Fibroblast of lung (primary cell): ENCODE measurements around the gene WDR93. TPM values are rescaled to one million over a fixed set of nuclear protein-coding genes. Genes with fewer than 3 reads are reported as not detected.

Experiments used
- DNase-seq, 2 donors: peaks; one replicate each; pipeline versions ENCODE4 v3.0.0 to v3.0.0-alpha.2; 2010; ENCODE audit warnings: low read depth in 2 of 2
- H2AFZ ChIP-seq: 2 replicates; pipeline ENCODE4 v1.5.1; 2012; ENCODE audit warnings: low read length, control low read depth, inconsistent platforms
- H3K27ac ChIP-seq: 2 replicates; pipeline ENCODE4 v1.5.1; 2011; ENCODE audit warnings: low read length, control low read depth; ENCODE audit not compliant: insufficient read depth
- H3K27me3 ChIP-seq: 2 replicates; pipeline ENCODE4 v1.5.1; 2011; ENCODE audit warnings: mild to moderate bottlenecking, low read length; ENCODE audit not compliant: control insufficient read depth, insufficient read depth
- H3K36me3 ChIP-seq: 2 replicates; pipeline ENCODE4 v1.5.1; 2011; ENCODE audit warnings: low read length; ENCODE audit not compliant: control insufficient read depth, insufficient read depth
- H3K4me1 ChIP-seq: 2 replicates; pipeline ENCODE4 v1.5.1; 2011; ENCODE audit warnings: low read length; ENCODE audit not compliant: control insufficient read depth, insufficient read depth; ENCODE audit errors: extremely low read depth
- H3K4me2 ChIP-seq: 2 replicates; pipeline ENCODE4 v1.5.1; 2011; ENCODE audit warnings: low read length, control low read depth; ENCODE audit not compliant: insufficient read depth; ENCODE audit errors: extremely low read depth
- H3K4me3 ChIP-seq, 4 experiments: fragments of 200-600 bp in 1 of 4; sonication (generic) in 1 of 4; replicated peaks in 1 of 4; 2 replicates each; pipeline ENCODE4 v1.5.1; 2011 to 2016; ENCODE audit warnings: low read length in 4 of 4, low read depth in 3 of 4, mild to moderate bottlenecking in 3 of 4, control low read depth in 2 of 4, inconsistent platforms in 1 of 4, mixed read lengths in 1 of 4; ENCODE audit not compliant: insufficient read depth in 1 of 4; ENCODE audit errors: control extremely low read depth in 1 of 4
- H3K79me2 ChIP-seq: 2 replicates; pipeline ENCODE4 v1.5.1; 2012; ENCODE audit warnings: mild to moderate bottlenecking, low read length, inconsistent platforms; ENCODE audit not compliant: control insufficient read depth, insufficient read depth
- H3K9ac ChIP-seq: 2 replicates; pipeline ENCODE4 v1.5.1; 2011; ENCODE audit warnings: mild to moderate bottlenecking, low read length, control low read depth; ENCODE audit not compliant: insufficient read depth
- H3K9me3 ChIP-seq: 2 replicates; pipeline ENCODE4 v1.5.1; 2012; ENCODE audit warnings: low read depth, low read length; ENCODE audit not compliant: control insufficient read depth, insufficient read depth
- H4K20me1 ChIP-seq: 2 replicates; pipeline ENCODE4 v1.5.1; 2011; ENCODE audit warnings: low read length; ENCODE audit not compliant: control insufficient read depth, insufficient read depth; ENCODE audit errors: extremely low read depth
- CTCF ChIP-seq, 2 donors: IDR thresholded peaks in 1 of 2; conservative IDR thresholded peaks in 1 of 2; 1 replicate in 1 of 2; 2 replicates in 1 of 2; pipeline ENCODE4 v1.5.1; 2011 to 2012; ENCODE audit warnings: low read length in 2 of 2, control low read depth in 1 of 2, inconsistent platforms in 1 of 2, low read depth in 1 of 2, mild to moderate bottlenecking in 1 of 2
- EZH2 ChIP-seq: IDR thresholded peaks from 2 replicates; pipeline ENCODE4 v1.5.1; 2012; ENCODE audit warnings: low read length, control low read depth, mild to moderate bottlenecking; ENCODE audit errors: missing control alignments
- polyA plus RNA-seq, 2 donors: library from polyadenylated mRNA; depleted of rRNA in 1 of 2; stranded (reverse) in 1 of 2; unstranded in 1 of 2; fragments of >200 nt; gene quantifications; 2 replicates each; pipeline ENCODE4 v1.2.1, GENCODE V29; 2011 to 2012; ENCODE audit warnings: missing spikeins in 1 of 2
- total RNA-seq: library from RNA; depleted of rRNA; stranded (reverse); fragments of >200 nt; gene quantifications from 2 replicates; pipeline ENCODE4 v1.2.1, GENCODE V29; 2014

Gene WDR93
- total and polyA plus RNA-seq, 2 donors (not counting 1 experiment from before 2014, with no cell fraction given), result 0.14 to 0.17 TPM

- no peaks in the 10 kb centered on the region for H3K79me2 ChIP-seq
- TF ChIP-seq EZH2, result no peak
- TF ChIP-seq CTCF (conservative IDR thresholded peaks at IDR 0.05 in 1 of 2, IDR thresholded peaks at IDR 0.05 in 1 of 2; ENCODE audit: low read depth in 1 of 2, low read length in 2 of 2), result no peak
- no peak overlapping the region for H3K27ac ChIP-seq
- no peaks in the 10 kb centered on the region for H3K27me3 ChIP-seq
- H3K36me3 ChIP-seq, result no peaks in the 10 kb centered on the region
- no peak overlapping the region for H3K4me3 ChIP-seq
- H3K4me1 ChIP-seq, result no peaks in the 10 kb centered on the region
- H2AFZ ChIP-seq, result no peak overlapping the region
- no peak overlapping the region for H3K4me2 ChIP-seq
- no peak overlapping the region for H3K9ac ChIP-seq
- H4K20me1 ChIP-seq, result no peaks in the 10 kb centered on the region
- H3K9me3 ChIP-seq, result no peaks in the 10 kb centered on the region
- no peak for DNase-seq
Measured at GRCh38 chr15:89693696-89694095, 3.1 kb downstream of the WDR93 start.

- Histone ChIP-seq H3K4me2 (no peak overlapping the region), H2AFZ (no peak overlapping the region), H3K36me3 (no peaks in the 10 kb centered on the region), H4K20me1 (no peaks in the 10 kb centered on the region), H3K4me1 (no peaks in the 10 kb centered on the region), H3K9me3 (no peaks in the 10 kb centered on the region), H3K27me3 (no peaks in the 10 kb centered on the region), H3K27ac (no peak overlapping the region), H3K4me3 (no peak overlapping the region), H3K79me2 (no peaks in the 10 kb centered on the region), H3K9ac (no peak overlapping the region)
- TF ChIP-seq CTCF (conservative IDR thresholded peaks at IDR 0.05 in 1 of 2, IDR thresholded peaks at IDR 0.05 in 1 of 2; ENCODE audit: low read depth in 1 of 2, low read length in 2 of 2), result no peak
- no peak for TF ChIP-seq EZH2
- DNase-seq, result no peak
Measured at GRCh38 chr15:89695198-89695597, 4.6 kb downstream of the WDR93 start.

- H3K36me3 ChIP-seq, result no peaks in the 10 kb centered on the region
- peaks cover 23% of the 10 kb centered on the region for H3K27me3 ChIP-seq
- peak in 1 of 2 donors; percentile 1 for DNase-seq
- H3K9ac ChIP-seq, result no peak overlapping the region
- TF ChIP-seq CTCF (conservative IDR thresholded peaks at IDR 0.05 in 1 of 2, IDR thresholded peaks at IDR 0.05 in 1 of 2; ENCODE audit: low read depth in 1 of 2, low read length in 2 of 2), result no peak
- no peak for TF ChIP-seq EZH2
- no peaks in the 10 kb centered on the region for H3K79me2 ChIP-seq
- no peak overlapping the region for H2AFZ ChIP-seq
- H3K9me3 ChIP-seq, result no peaks in the 10 kb centered on the region
- H4K20me1 ChIP-seq, result no peaks in the 10 kb centered on the region
- no peak overlapping the region for H3K4me2 ChIP-seq
- no peak overlapping the region for H3K4me3 ChIP-seq
- no peak overlapping the region for H3K27ac ChIP-seq
- no peaks in the 10 kb centered on the region for H3K4me1 ChIP-seq
Measured at GRCh38 chr15:89704411-89704810, 13.8 kb downstream of the WDR93 start.
